ENCODE measurements around the gene YWHAG. TPM values are rescaled to one million over a fixed set of nuclear protein-coding genes. Genes with fewer than 3 reads are reported as not detected.

Gene YWHAG
- total RNA-seq, 1 donor from 2014 or later, result 70.5 TPM

GRCh38 chr7:76357475-76358010 lies 1.2 kb downstream of the YWHAG start:
- Mint-ChIP-seq H3K9me3 (no peaks in the 10 kb centered on the region), H3K36me3 (ENCODE audit: low read depth) (peaks cover 33% of the 10 kb centered on the region), H3K27me3 (no peaks in the 10 kb centered on the region), H3K4me1 (peaks cover 37% of the 10 kb centered on the region), H3K27ac (peak overlapping the region; percentile 95), H3K4me3 (peak overlapping the region; percentile 95)
- CTCF ChIA-PET, result interaction anchor here (0.7 kb wide), 1 partner anchor 16 kb away, joined by 4 read pairs; no protein-coding TSS in a partner anchor
- POLR2A ChIA-PET, result interaction anchor here (0.6 to 3.8 kb wide), 11 partner anchors 17 to 645 kb away, joined by 3 to 37 read pairs (median 4); no protein-coding TSS in a partner anchor
- DNase-seq (no peak), ATAC-seq (ENCODE audit: low read depth) (no peak)
- no peak for TF ChIP-seq CTCF (IDR thresholded peaks at IDR 0.05)
- intact Hi-C loops (cut with micrococcal nuclease), result loop anchor here (2.0 to 10.0 kb wide), 3 partner anchors 311 to 443 kb away; partner anchors contain the start of genes POR, STYXL1 and TMEM120A

GRCh38 chr7:76356823-76357222 lies 2.0 kb downstream of the YWHAG start:
- intact Hi-C loops (cut with micrococcal nuclease), result loop anchor here (5.0 to 10.0 kb wide), 2 partner anchors 365 to 442 kb away; partner anchors contain the start of genes POR and TMEM120A
- TF ChIP-seq CTCF (IDR thresholded peaks at IDR 0.05), result no peak
- peaks cover 44% of the 10 kb centered on the region for H3K4me1 Mint-ChIP-seq
- H3K27me3 Mint-ChIP-seq, result no peaks in the 10 kb centered on the region
- no peaks in the 10 kb centered on the region for H3K9me3 Mint-ChIP-seq
- H3K4me3 Mint-ChIP-seq, result peak overlapping the region; percentile 95
- no peak for DNase-seq
- CTCF ChIA-PET, result no interaction called here
- POLR2A ChIA-PET, result interaction anchor here (1.1 kb wide), 1 partner anchor 37 kb away, joined by 3 read pairs; no protein-coding TSS in a partner anchor
- peaks cover 35% of the 10 kb centered on the region for H3K36me3 Mint-ChIP-seq (ENCODE audit: low read depth)
- H3K27ac Mint-ChIP-seq, result peak overlapping the region; percentile 95
- no peak for ATAC-seq (ENCODE audit: low read depth)

GRCh38 chr7:76356115-76356514 lies 2.7 kb downstream of the YWHAG start:
- Mint-ChIP-seq H3K27me3 (no peaks in the 10 kb centered on the region), H3K9me3 (no peaks in the 10 kb centered on the region), H3K4me3 (peak overlapping the region; percentile 3), H3K27ac (peak overlapping the region; percentile 22), H3K4me1 (peaks cover 51% of the 10 kb centered on the region), H3K36me3 (ENCODE audit: low read depth) (peaks cover 42% of the 10 kb centered on the region)
- no peak for ATAC-seq (ENCODE audit: low read depth)
- intact Hi-C loops (cut with micrococcal nuclease), result loop anchor here (5.0 to 10.0 kb wide), 2 partner anchors 364 to 441 kb away; partner anchors contain the start of genes POR and TMEM120A
- ChIA-PET POLR2A (no interaction called here), CTCF (no interaction called here)
- no peak for TF ChIP-seq CTCF (IDR thresholded peaks at IDR 0.05)
- no peak for DNase-seq

- Mint-ChIP-seq H3K4me1 (peaks cover 56% of the 10 kb centered on the region), H3K4me3 (no peak overlapping the region), H3K27ac (no peak overlapping the region), H3K27me3 (no peaks in the 10 kb centered on the region), H3K36me3 (ENCODE audit: low read depth) (peaks cover 50% of the 10 kb centered on the region), H3K9me3 (no peaks in the 10 kb centered on the region)
- CTCF ChIA-PET, result no interaction called here
- DNase-seq, result no peak
- POLR2A ChIA-PET, result interaction anchor here (0.9 kb wide), 1 partner anchor 37 kb away, joined by 3 read pairs; no protein-coding TSS in a partner anchor
- ATAC-seq (ENCODE audit: low read depth), result no peak
- intact Hi-C loops (cut with micrococcal nuclease), result loop anchor here (5.0 to 10.0 kb wide), 2 partner anchors 363 to 440 kb away; partner anchors contain the start of genes POR and TMEM120A
- TF ChIP-seq CTCF (IDR thresholded peaks at IDR 0.05), result no peak
Observed at GRCh38 chr7:76354981-76355730, 3.6 kb downstream of the YWHAG start.

GRCh38 chr7:76354516-76354915 lies 4.3 kb downstream of the YWHAG start:
- Mint-ChIP-seq H3K27ac (no peak overlapping the region), H3K36me3 (ENCODE audit: low read depth) (peaks cover 56% of the 10 kb centered on the region), H3K27me3 (no peaks in the 10 kb centered on the region), H3K4me3 (no peak overlapping the region), H3K4me1 (peaks cover 53% of the 10 kb centered on the region), H3K9me3 (no peaks in the 10 kb centered on the region)
- POLR2A ChIA-PET, result interaction anchor here (0.9 kb wide), 1 partner anchor 36 kb away, joined by 3 read pairs; no protein-coding TSS in a partner anchor
- TF ChIP-seq CTCF (IDR thresholded peaks at IDR 0.05), result no peak
- CTCF ChIA-PET, result no interaction called here
- intact Hi-C loops (cut with micrococcal nuclease), result loop anchor here (10.0 kb wide), 1 partner anchor 440 kb away; the partner anchor contains the start of gene POR
- ATAC-seq (ENCODE audit: low read depth) (no peak), DNase-seq (no peak)

Data from activated B cell treated with CpG ODN at 0.5 μM for 24 hours (primary cell).